Tibial nerve (tissue), 3 donors: Measurements from ENCODE around the gene C3orf22.

Experiments used
- CTCF ChIP-seq, 5 experiments: fragments of 200-600 bp in 3 of 5; fragments of 450-650 bp in 2 of 5; sonication (generic) in 3 of 5; IDR thresholded peaks; one replicate each; pipeline ENCODE4 v1.5.1; 2016 to 2019; ENCODE audit warnings: antibody characterized with exemption in 5 of 5, mild to moderate bottlenecking in 3 of 5, moderate library complexity in 2 of 5
- POLR2A ChIP-seq, 2 donors: fragments of 450-650 bp; IDR thresholded peaks; one replicate each; pipeline ENCODE4 v1.6.1; 2017; ENCODE audit warnings: antibody characterized with exemption in 2 of 2, mild to moderate bottlenecking in 2 of 2, moderate library complexity in 2 of 2

DNA sequence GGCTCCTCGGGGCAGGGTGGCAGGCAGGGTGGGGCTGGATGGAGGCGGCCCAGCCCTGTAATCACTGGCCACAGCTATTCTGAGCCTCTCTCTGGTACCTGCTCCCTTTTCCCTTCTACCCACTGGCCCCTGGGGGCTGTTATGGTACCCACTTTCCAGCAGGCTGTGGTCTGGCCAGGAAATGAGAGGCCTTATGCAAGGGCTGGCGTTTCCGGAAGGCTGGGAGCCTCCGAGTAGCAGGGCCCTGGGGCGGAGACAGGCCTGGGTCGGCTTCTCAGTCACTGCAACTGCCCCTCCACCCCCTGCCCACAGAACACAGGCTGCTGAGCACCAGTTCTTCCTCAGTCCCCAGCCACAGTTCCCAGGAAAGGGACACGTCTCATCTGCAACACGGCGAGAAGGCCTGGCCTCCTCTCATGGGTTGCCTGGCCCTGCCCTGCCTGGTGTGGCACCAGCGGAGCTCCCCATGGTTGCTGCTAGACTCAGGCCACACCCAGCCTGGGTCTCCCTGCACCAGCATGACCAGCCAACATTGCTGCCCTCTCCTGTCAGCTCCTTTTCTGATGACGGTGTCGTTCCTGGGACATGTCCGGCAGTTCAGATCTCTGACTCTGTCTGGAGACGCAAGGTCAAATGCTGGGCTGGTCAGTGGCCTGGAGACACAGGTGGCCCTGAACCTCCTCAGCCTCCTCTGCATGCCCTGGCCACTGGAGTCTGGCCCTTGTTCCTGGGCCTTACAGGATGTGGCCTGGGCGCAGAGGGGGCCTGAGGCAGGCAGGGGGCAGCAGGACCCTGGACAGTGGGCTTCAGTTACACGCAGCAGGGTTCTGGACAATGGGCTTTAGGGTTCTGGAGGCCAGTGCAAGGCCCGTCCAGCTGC, 28.3 kb downstream of the C3orf22 start:
- TF ChIP-seq CTCF (IDR thresholded peaks at IDR 0.05): no peak
- no peak for TF ChIP-seq POLR2A (IDR thresholded peaks at IDR 0.05)
